ENCODE data around the gene GBA2. TPM values are rescaled to one million over a fixed set of nuclear protein-coding genes. Genes with fewer than 3 reads are reported as not detected.

The GBA2 gene
- total and polyA plus RNA-seq, 2 donors (not counting 3 experiments of a cell fraction or from before 2014, with no cell fraction given) = 110 to 158 TPM

DNA sequence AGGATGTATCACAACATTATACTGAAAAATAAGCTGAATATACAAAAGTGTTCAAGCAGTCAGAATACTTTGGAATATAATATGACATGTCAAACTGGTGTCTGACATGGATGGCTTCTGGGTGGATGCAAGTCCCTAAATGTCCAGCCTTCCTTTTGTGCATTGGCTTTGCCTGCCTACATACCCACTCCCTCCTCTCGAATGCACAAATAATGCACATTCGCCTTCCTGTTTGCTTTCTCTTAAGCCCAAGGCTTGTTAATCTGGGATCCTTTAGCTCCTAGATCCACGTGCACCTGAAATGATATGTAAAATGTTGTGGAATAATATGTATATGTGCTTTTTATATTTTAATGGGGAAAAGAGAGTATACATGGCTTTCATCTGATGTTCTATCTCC lies 29.5 kb upstream of the GBA2 start:
- CTCF ChIA-PET = interaction anchor here (1.3 to 2.0 kb wide), 4 partner anchors 10 to 104 kb away, joined by 3 to 6 read pairs (median 6); no protein-coding TSS in a partner anchor
- Histone ChIP-seq H3K79me2 (ENCODE audit: control insufficient read depth, insufficient read depth, low read length) (no peaks in the 10 kb centered on the region), H3K27me3 (ENCODE audit: control insufficient read depth in 2 of 2, insufficient read depth in 2 of 2, low read length in 2 of 2) (no peaks in the 10 kb centered on the region), H3K4me3 (replicated peaks in 1 of 3; ENCODE audit: insufficient read depth in 1 of 3, low read depth in 1 of 3, low read length in 3 of 3) (no peak overlapping the region), H3K36me3 (ENCODE audit: control insufficient read depth in 2 of 2, extremely low read depth in 1 of 2, insufficient read depth in 2 of 2, low read length in 2 of 2) (no peaks in the 10 kb centered on the region), H3K4me2 (ENCODE audit: insufficient read depth, low read length) (no peak overlapping the region), H3K4me1 (ENCODE audit: control insufficient read depth, extremely low read depth, insufficient read depth, low read length) (peaks cover 14% of the 10 kb centered on the region), H3K9me3 (replicated peaks; ENCODE audit: control insufficient read depth, insufficient read depth, low read length) (no peaks in the 10 kb centered on the region), H3K27ac (ENCODE audit: insufficient read depth, low read depth, low read length) (no peak overlapping the region), H4K20me1 (replicated peaks; ENCODE audit: control insufficient read depth, extremely low read depth, insufficient read depth, low read length) (no peaks in the 10 kb centered on the region), H3K9me1 (replicated peaks; ENCODE audit: control insufficient read depth, extremely low read depth, insufficient read depth, low read length) (no peaks in the 10 kb centered on the region), H2AFZ (ENCODE audit: low read depth, low read length) (no peak overlapping the region), H3K9ac (replicated peaks; ENCODE audit: extremely low read depth, insufficient read depth, low read length) (no peak overlapping the region)
- no TSS peak for BruUV-seq (replicated peaks)
- intact Hi-C loops (cut with micrococcal nuclease) (no loop called here), dilution Hi-C loops (cut with MboI; ENCODE audit: extremely low pct_ligation_motif_present, low sequenced_read_pairs) (no loop called here)
- FAIRE-seq = no peak
- TF ChIP-seq POLR2A (IDR thresholded peaks at IDR 0.05; ENCODE audit: low read depth, low read length) = no peak
- TF ChIP-seq FOS (IDR thresholded peaks at IDR 0.05; ENCODE audit: borderline replicate concordance, insufficient read depth, low read length) = no peak
- TF ChIP-seq POLR2AphosphoS5 (IDR thresholded peaks at IDR 0.05; ENCODE audit: insufficient read depth, low read depth, low read length) = no peak
- TF ChIP-seq EZH2 (IDR thresholded peaks at IDR 0.05; ENCODE audit: borderline replicate concordance, low read depth, low read length, severe bottlenecking) = no peak
- TF ChIP-seq JUN (IDR thresholded peaks at IDR 0.05; ENCODE audit: borderline replicate concordance, insufficient read depth, insufficient read length, low read depth) = no peak
- no peak for TF ChIP-seq MYC (IDR thresholded peaks at IDR 0.05; ENCODE audit: low read depth, low read length)
- TF ChIP-seq MAX (IDR thresholded peaks at IDR 0.05; ENCODE audit: insufficient read depth, insufficient read length) = no peak
- TF ChIP-seq CTCF (IDR thresholded peaks at IDR 0.05; ENCODE audit: extremely low read depth in 1 of 2, insufficient read depth in 1 of 2, low read depth in 1 of 2, low read length in 2 of 2) = no peak
- no peak for TF ChIP-seq GATA2 (IDR thresholded peaks at IDR 0.05; ENCODE audit: insufficient read depth, insufficient read length, low read depth, low read length)
- POLR2A ChIA-PET = interaction anchor here (0.5 kb wide), 1 partner anchor 25 kb away, joined by 3 read pairs; no protein-coding TSS in a partner anchor
- DNase-seq (ENCODE audit: low read depth, low spot score) = no peak
